ENCODE data around the gene PYURF. TPM values are rescaled to one million over a fixed set of nuclear protein-coding genes. Genes with fewer than 3 reads are reported as not detected.

PYURF gene
- total and polyA plus RNA-seq, 2 experiments from 2014 or later = 80.5 to 184 TPM

DNA sequence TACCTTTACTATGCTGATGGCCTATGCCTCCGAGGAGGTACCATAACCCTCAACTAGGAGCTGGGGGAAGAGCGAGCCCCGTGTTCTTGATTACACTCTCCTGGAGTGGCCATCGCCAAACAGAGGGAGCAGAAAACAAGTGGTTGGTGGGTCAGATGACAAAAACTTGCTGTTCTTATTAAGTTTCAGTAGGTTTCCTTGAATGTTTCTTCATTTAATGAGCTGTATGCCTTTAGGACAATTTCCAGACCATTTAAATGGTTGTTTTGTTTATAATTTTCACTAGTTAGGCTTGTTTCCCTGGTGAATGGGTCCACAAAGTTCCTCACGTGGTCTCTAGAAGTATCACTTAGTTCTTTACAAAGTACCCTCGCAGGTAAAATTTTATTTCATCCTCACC lies 4.7 kb downstream of the PYURF start:
- H3K27ac ChIP-seq = no peak overlapping the region
- TF ChIP-seq, protein P1, sequence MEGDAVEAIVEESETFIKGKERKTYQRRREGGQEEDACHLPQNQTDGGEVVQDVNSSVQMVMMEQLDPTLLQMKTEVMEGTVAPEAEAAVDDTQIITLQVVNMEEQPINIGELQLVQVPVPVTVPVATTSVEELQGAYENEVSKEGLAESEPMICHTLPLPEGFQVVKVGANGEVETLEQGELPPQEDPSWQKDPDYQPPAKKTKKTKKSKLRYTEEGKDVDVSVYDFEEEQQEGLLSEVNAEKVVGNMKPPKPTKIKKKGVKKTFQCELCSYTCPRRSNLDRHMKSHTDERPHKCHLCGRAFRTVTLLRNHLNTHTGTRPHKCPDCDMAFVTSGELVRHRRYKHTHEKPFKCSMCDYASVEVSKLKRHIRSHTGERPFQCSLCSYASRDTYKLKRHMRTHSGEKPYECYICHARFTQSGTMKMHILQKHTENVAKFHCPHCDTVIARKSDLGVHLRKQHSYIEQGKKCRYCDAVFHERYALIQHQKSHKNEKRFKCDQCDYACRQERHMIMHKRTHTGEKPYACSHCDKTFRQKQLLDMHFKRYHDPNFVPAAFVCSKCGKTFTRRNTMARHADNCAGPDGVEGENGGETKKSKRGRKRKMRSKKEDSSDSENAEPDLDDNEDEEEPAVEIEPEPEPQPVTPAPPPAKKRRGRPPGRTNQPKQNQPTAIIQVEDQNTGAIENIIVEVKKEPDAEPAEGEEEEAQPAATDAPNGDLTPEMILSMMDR (IDR thresholded peaks at IDR 0.05; ENCODE audit: low read depth, low read length) = no peak

DNA sequence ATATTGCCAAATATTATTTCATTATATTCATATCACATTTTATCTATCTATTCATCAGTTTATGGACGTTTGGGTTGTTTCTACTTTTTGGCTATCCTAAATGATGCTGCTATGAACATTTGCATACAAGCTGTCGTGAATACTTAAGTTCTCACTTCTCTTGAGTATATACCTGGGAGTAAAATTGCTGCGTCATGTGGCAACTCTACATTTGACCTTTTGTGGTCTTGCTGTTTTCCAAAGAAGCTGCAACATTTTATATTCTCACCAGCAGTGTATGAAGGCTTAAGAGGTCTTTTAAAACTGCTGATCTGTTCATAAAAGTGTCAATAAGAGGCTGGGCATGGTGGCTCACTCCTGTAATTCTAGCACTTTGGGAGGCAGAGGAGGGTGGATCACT lies 5.8 kb downstream of the PYURF start:
- no peak for DNase-seq (ENCODE audit: low read depth in 1 of 2, low spot score in 1 of 2)

More for the DNA sequence above, 4.7 kb downstream of the PYURF start:
- Histone ChIP-seq H3K4me3 (no peak overlapping the region), H3K9me3 (ENCODE audit: low read depth) (no peaks in the 10 kb centered on the region), H3K4me1 (ENCODE audit: low read depth) (peaks cover 6% of the 10 kb centered on the region), H3K27me3 (no peaks in the 10 kb centered on the region), H3K36me3 (peaks cover 14% of the 10 kb centered on the region)
- no peak for DNase-seq (ENCODE audit: low read depth in 1 of 2, low spot score in 1 of 2)

DNA sequence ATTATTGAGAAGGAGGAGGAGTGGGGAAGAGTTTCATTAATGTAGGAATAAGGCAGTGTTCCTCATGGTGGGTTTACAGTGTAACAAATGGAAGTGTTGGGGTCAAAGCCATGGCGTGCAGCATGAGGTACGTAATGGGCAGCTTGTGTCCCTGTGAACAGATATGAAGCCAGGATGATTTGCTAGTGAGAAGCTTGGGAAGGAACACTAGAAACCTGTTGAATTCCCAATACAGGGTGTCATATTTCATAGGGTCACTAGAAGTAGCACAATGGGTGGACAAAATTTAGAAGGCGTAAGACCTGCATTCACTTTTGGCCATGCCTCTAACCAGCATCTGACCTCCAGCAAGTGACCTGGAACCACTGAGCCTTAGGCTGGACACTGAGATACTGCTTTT lies 6.8 kb downstream of the PYURF start:
- no peaks in the 10 kb centered on the region for H3K9me3 ChIP-seq (ENCODE audit: low read depth)
- H3K4me1 ChIP-seq (ENCODE audit: low read depth) = no peaks in the 10 kb centered on the region
- DNase-seq (ENCODE audit: low read depth in 1 of 2, low spot score in 1 of 2) = no peak
- H3K36me3 ChIP-seq = peaks cover 14% of the 10 kb centered on the region
- TF ChIP-seq, protein P1 (IDR thresholded peaks at IDR 0.05; ENCODE audit: low read depth, low read length) = no peak
- no peak overlapping the region for H3K27ac ChIP-seq
- H3K27me3 ChIP-seq = no peaks in the 10 kb centered on the region
- H3K4me3 ChIP-seq = no peak overlapping the region

More for the DNA sequence above, 5.8 kb downstream of the PYURF start:
- Histone ChIP-seq H3K4me3 (no peak overlapping the region), H3K9me3 (ENCODE audit: low read depth) (no peaks in the 10 kb centered on the region), H3K4me1 (ENCODE audit: low read depth) (peaks cover 6% of the 10 kb centered on the region), H3K27me3 (no peaks in the 10 kb centered on the region), H3K36me3 (peaks cover 14% of the 10 kb centered on the region), H3K27ac (no peak overlapping the region)
- TF ChIP-seq, protein P1 (IDR thresholded peaks at IDR 0.05; ENCODE audit: low read depth, low read length) = no peak

DNA sequence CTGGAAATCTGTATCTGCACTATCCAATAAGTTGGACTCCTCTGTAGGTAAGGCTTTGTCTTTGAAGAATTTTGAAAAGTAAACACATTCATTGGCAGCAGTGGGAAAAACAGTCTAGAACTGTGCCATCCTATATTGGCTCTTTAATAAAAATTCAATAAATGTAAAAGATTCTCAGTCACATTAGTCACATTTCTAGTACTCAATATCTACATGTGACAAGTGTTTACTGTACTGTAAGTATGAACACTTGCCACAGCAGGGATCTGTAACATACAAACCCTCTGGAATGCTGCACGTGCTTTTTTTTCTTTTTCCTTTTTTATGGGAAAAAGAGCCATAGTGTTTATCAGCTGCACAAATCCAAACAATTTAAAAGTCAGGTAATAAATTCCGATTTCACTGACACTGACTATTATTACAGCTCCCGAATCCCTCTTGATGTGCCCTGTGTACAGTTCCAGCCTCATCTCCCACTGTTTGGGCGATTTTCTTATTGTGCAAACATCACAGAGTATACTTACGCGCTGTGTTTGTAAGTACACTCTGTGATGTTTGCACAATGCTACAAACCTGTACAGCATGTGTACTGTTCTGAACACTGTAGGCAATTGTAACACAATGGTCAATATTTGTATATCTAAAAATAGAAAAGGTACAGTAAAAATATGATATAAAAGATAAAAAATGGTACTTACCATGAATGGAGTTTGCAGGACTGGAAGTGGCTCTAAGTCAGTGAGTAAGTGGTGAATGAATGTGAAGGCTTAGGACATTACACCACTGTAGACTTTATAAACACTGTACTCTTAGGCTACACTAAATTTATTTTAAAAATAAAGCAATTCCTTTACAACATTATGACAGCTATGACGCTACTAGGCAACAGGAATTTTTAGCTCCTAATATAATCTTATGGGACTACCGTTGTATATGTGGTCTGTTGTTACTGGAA lies 8.7 kb downstream of the PYURF start:
- no peaks in the 10 kb centered on the region for H3K27me3 ChIP-seq
- no peaks in the 10 kb centered on the region for H3K36me3 ChIP-seq
- TF ChIP-seq, protein P1 (IDR thresholded peaks at IDR 0.05; ENCODE audit: low read depth, low read length) = no peak
- no peak for DNase-seq (ENCODE audit: low read depth in 1 of 2, low spot score in 1 of 2)
- no peak overlapping the region for H3K4me3 ChIP-seq
- H3K4me1 ChIP-seq (ENCODE audit: low read depth) = no peaks in the 10 kb centered on the region
- H3K27ac ChIP-seq = no peak overlapping the region
- H3K9me3 ChIP-seq (ENCODE audit: low read depth) = no peaks in the 10 kb centered on the region

DNA sequence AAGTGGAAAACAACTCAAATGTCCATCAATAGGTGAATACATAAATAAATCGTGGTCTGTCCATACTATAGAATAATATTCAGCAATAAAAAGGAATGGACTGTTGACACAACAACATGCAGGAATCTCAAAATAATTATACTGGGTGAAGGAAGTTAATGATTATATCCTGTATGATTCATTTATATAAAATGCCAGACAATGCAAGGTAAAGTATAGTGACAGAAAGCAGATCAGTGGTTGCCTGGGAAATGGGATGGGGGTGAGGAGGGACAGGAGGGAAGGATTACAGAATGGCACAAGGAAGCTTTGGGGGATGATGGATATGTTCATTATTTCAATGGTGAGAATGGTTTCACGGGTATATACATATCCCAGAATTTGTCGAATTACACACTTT lies 12.3 kb downstream of the PYURF start:
- TF ChIP-seq, protein P1 (IDR thresholded peaks at IDR 0.05; ENCODE audit: low read depth, low read length) = no peak
- no peak overlapping the region for H3K27ac ChIP-seq
- no peaks in the 10 kb centered on the region for H3K9me3 ChIP-seq (ENCODE audit: low read depth)
- no peaks in the 10 kb centered on the region for H3K36me3 ChIP-seq
- no peaks in the 10 kb centered on the region for H3K27me3 ChIP-seq
- no peak for DNase-seq (ENCODE audit: low read depth in 1 of 2, low spot score in 1 of 2)
- H3K4me3 ChIP-seq = no peak overlapping the region
- H3K4me1 ChIP-seq (ENCODE audit: low read depth) = no peaks in the 10 kb centered on the region

Measured in cardiac muscle cell (in vitro differentiated cells and primary cell).